Measurements from ENCODE around the gene ADARB1. TPM values are rescaled to one million over a fixed set of nuclear protein-coding genes. Genes with fewer than 3 reads are reported as not detected.

The ADARB1 gene
- polyA plus RNA-seq, 1 of the 3 experiments (the other 2 are of a cell fraction), result 7.8 TPM

- H3K4me3 ChIP-seq (ENCODE audit: low read depth in 2 of 2, low read length in 1 of 2), result no peak overlapping the region
- POLR2A ChIA-PET, result no interaction called here
- CTCF ChIA-PET, result interaction anchor here (1.0 to 1.9 kb wide), 4 partner anchors 18 to 54 kb away, joined by 3 to 8 read pairs (median 4); no protein-coding TSS in a partner anchor
- peaks cover 43% of the 10 kb centered on the region; the same call in 1 of the 2 replicates for H3K79me2 ChIP-seq (ENCODE audit: insufficient read depth)
- no peaks in the 10 kb centered on the region for H3K36me3 ChIP-seq (replicated peaks in 1 of 2; ENCODE audit: control insufficient read depth in 1 of 2, insufficient read depth in 2 of 2, low read length in 1 of 2)
- 89% methylated on average over 6 of the region's 6 CpGs for WGBS (ENCODE audit: low lambda C conversion rate)
- no peaks in the 10 kb centered on the region for H4K20me1 ChIP-seq (ENCODE audit: insufficient read depth)
- TF ChIP-seq FOSL2 (IDR thresholded peaks at IDR 0.05; ENCODE audit: borderline replicate concordance, low read depth) (no peak), MAX (IDR thresholded peaks at IDR 0.05; ENCODE audit: low read depth) (no peak), NRF1 (IDR thresholded peaks at IDR 0.05; ENCODE audit: low read depth, low read length) (no peak), ELF1 (IDR thresholded peaks at IDR 0.05) (no peak), JUND (IDR thresholded peaks at IDR 0.05) (no peak)
- peaks cover 0 to 29% of the 10 kb centered on the region in 2 experiments; a peak in 3 of 4 replicates for H3K4me1 ChIP-seq (ENCODE audit: control insufficient read depth in 1 of 2, insufficient read depth in 2 of 2, low read depth in 1 of 2, low read length in 1 of 2)
- H3K27me3 ChIP-seq (ENCODE audit: insufficient read depth), result no peaks in the 10 kb centered on the region
- H3F3A ChIP-seq (replicated peaks; ENCODE audit: insufficient read depth), result no peaks in the 10 kb centered on the region
- H3K27ac ChIP-seq (ENCODE audit: low read depth in 2 of 2, low read length in 1 of 2), result no peak overlapping the region
- H2AFZ ChIP-seq (ENCODE audit: low read depth), result no peak overlapping the region
- no peaks in the 10 kb centered on the region for H3K9me2 ChIP-seq
- DNase-seq, result no peak
- no peak overlapping the region for H3K4me2 ChIP-seq
- no peaks in the 10 kb centered on the region for H3K9me3 ChIP-seq
- no peak overlapping the region for H3K9ac ChIP-seq
Observed at GRCh38 chr21:45085700-45086099, 11.3 kb downstream of the ADARB1 start.

- Histone ChIP-seq H3K9me3 (no peaks in the 10 kb centered on the region), H3K4me1 (ENCODE audit: control insufficient read depth in 1 of 2, insufficient read depth in 2 of 2, low read depth in 1 of 2, low read length in 1 of 2) (peaks cover 4 to 26% of the 10 kb centered on the region in 2 experiments; a peak in 3 of 4 replicates), H3K36me3 (replicated peaks in 1 of 2; ENCODE audit: control insufficient read depth in 1 of 2, insufficient read depth in 2 of 2, low read length in 1 of 2) (no peaks in the 10 kb centered on the region), H3F3A (replicated peaks; ENCODE audit: insufficient read depth) (no peaks in the 10 kb centered on the region), H4K20me1 (ENCODE audit: insufficient read depth) (no peaks in the 10 kb centered on the region), H3K4me3 (ENCODE audit: low read depth in 2 of 2, low read length in 1 of 2) (no peak overlapping the region), H2AFZ (ENCODE audit: low read depth) (no peak overlapping the region), H3K9ac (no peak overlapping the region), H3K79me2 (ENCODE audit: insufficient read depth) (peaks cover 43% of the 10 kb centered on the region; the same call in 1 of the 2 replicates), H3K4me2 (no peak overlapping the region), H3K9me2 (no peaks in the 10 kb centered on the region), H3K27me3 (ENCODE audit: insufficient read depth) (no peaks in the 10 kb centered on the region), H3K27ac (ENCODE audit: low read depth in 2 of 2, low read length in 1 of 2) (no peak overlapping the region)
- DNase-seq, result peak; percentile 44
- ChIA-PET CTCF (interaction anchor here (0.8 to 1.9 kb wide), 5 partner anchors 9 to 794 kb away, joined by 3 to 8 read pairs (median 5); no protein-coding TSS in a partner anchor), POLR2A (no interaction called here)
- WGBS (ENCODE audit: low lambda C conversion rate), result 91% methylated on average over 15 of the region's 15 CpGs
- TF ChIP-seq TCF12 (IDR thresholded peaks at IDR 0.05) (no peak), SMC3 (IDR thresholded peaks at IDR 0.05; ENCODE audit: low read depth, low read length) (no peak), NFIC (IDR thresholded peaks at IDR 0.05; ENCODE audit: borderline replicate concordance) (no peak), CTCF (IDR thresholded peaks at IDR 0.05) (no peak), SIN3A (IDR thresholded peaks at IDR 0.05; ENCODE audit: borderline replicate concordance, low read depth, low read length) (no peak), POLR2AphosphoS5 (IDR thresholded peaks at IDR 0.05; ENCODE audit: low read depth, low read length) (no peak), RFX5 (IDR thresholded peaks at IDR 0.05; ENCODE audit: low read length) (no peak), FOXM1 (IDR thresholded peaks at IDR 0.05; ENCODE audit: low read depth) (no peak), ZBTB33 (IDR thresholded peaks at IDR 0.05; ENCODE audit: borderline replicate concordance, low read depth) (no peak), EP300 (IDR thresholded peaks at IDR 0.05; ENCODE audit: borderline replicate concordance in 1 of 2, low read depth in 1 of 2, low read length in 1 of 2) (no peak), TAF1 (IDR thresholded peaks at IDR 0.05; ENCODE audit: borderline replicate concordance, low read depth, low read length) (no peak), YY1 (IDR thresholded peaks at IDR 0.05; ENCODE audit: low read depth) (no peak), GATA2 (CRISPR knock-in tag; IDR thresholded peaks at IDR 0.05) (no peak)
Observed at GRCh38 chr21:45086337-45086958, 12.1 kb downstream of the ADARB1 start.
